GM18520 (cell line): ENCODE measurements around the gene KRT9.
"Not testable (repeated sequence)": the region's sequence is repeated elsewhere in the genome, so short reads cannot be mapped to it uniquely, and the experiment has no call there.

ENCODE experiments used
- ATAC-seq: cut with Tn5 transposase; IDR thresholded peaks from one replicate; pipeline ENCODE4 v1.9.1; 2021; ENCODE audit not compliant: unreplicated experiment

Gene KRT9

DNA sequence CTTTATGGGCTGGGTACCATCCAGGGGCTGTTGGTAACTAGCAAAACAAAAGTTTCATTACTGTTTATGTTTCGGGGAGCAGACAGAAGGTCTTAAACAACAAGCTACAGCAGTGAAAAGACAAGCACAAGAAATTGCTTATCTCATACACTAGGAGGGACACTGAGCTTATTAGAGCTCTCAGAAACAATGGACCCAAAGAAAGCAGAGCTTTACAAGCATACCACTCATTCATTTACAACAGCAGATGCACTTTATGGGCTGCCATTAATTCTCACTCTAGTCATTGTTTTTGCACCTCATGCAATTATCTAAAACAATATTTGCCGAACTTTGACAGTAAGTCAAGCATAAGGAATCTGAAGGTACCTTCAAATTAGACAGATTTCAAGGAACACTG lies 30.7 kb upstream of the KRT9 start:
- no peak for ATAC-seq

GRCh38 chr17:41600318-41600717 lies 28.5 kb upstream of the KRT9 start:
- ATAC-seq, result no peak

DNA sequence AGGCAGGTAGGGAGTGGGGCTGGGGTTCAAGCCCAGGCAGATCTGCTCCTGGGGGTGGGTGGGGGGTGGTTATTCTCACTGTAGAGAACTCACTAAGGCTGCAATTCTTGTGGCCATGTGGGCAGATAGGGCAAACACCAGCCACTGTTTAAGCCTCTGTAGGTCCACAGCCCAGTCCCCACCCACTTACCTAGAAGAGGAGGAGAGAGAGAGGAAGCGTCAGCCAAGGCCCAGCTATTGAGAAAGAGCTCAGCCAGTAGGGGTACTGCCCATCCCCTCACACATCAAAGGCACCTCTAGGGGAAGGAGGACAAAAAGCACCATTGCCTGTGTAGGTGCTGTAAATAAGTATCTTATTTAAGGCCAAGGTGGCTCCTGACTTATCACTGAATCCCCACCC lies 27.8 kb upstream of the KRT9 start:
- no peak for ATAC-seq

DNA sequence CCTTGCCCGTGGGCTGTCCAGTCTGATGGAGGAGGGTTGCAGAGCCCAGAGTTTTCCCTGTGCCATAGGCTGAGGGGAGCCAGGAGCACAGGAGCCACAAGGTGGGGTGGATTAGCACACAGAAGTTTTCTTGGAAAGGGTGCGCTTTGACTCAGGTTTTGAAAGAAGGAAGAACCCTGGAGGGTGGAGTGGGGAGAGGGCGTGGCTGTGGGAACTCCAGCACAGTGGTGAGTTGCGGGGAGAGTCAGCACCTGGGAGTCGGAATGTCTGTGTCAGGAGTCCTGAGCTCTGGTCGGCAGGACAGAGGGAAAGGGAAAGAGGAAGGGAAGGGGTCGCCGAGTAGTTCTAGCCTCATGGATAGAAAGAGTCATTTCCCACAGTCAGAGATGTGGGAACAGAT lies 23.7 kb upstream of the KRT9 start:
- ATAC-seq, result no peak

DNA sequence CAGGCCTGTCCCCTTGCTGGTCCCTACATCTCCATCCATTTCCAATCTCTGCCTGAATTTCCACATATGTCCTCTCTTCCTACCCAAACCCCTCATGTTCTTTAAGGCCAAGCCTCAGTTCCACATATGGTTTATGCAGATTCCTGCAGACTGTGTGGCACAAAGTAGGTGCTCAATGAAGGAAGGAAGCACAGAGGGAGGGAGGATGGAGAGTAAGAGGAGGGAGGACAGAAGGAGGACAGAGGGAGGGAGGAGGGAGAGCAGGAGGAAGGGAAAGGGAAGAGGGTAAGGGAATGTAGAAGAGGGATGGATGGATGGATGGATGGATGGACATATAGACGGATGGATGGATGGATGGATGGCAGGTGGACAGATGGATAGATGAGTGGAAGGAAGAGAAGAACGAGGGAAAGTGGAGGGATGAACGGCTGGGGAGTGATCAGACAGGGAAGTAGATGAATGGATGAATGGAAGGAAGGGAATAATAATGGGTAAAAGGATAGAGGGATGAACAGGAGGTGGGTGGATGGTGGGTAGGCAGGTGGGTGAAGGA lies 22.6 kb upstream of the KRT9 start:
- no peak for ATAC-seq

DNA sequence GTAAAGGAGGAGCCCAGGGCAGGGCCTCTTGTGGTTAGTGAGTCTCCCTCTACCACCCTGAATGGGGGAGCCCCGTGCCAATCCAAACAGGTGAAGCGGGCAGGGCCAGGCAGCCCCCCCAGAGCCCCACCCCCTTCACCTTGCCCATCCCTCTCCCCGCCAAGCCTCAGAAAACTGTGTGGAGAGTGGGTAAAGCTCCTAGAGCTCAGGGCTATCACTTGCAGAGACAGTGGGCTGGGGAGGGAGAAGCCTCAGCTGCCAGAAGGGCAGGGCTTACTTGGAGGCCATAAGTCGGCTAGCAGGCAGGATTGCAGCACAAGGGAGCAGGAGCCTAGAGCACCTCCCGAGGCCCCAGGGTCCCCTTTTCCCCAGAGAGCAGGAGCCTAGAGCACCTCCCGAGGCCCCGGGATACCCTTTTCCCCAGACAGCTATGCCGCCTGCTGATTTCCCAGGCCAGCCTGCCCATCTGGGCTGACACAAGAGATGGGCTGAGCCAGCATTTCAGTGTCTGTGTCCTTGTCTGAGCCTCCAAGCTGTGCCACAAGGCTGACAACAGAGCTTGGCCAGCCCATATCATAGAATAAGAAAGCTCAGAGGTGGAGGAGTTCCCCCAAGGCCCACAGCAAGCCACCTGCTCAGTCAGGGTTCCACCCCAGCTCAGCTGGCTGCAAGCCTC lies 21.6 kb upstream of the KRT9 start:
- no peak for ATAC-seq

- ATAC-seq, result no peak
Observed at GRCh38 chr17:41592601-41593305, 20.9 kb upstream of the KRT9 start.

- ATAC-seq, result no peak
Observed at GRCh38 chr17:41589301-41589700, 17.4 kb upstream of the KRT9 start.

DNA sequence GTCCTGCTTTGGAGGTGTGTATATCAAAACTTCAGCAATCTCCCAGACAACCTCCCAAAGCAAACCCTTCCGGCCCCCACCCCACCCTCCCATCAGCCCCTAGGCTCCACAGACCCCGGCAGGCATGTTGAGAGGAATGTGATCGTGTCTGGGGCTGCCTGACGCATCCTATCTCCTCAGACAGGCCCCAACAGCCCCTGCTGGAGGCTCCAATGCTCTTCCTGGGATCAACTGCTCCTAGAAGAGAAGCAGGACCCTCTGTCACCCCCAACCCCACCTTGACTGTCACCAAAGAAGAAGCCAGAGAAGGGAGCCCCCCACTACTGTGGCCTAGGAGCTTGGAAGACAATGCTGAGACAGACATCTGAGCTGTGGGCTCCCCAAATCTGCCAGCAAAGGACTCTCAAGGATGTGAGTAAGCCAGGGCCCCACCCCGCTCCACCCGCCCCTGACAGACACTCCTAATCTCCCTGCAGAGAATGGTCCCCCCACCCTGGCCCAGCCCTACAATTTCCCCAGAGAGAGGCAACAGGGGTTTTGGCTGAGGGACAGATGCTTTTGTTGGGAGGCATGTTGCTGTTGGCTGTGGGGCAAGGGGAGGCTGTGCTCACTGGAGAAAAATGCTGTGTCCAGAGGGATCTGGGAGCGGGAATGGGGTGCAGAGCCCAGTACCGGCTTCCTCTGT lies 16.4 kb upstream of the KRT9 start:
- ATAC-seq, result no peak

DNA sequence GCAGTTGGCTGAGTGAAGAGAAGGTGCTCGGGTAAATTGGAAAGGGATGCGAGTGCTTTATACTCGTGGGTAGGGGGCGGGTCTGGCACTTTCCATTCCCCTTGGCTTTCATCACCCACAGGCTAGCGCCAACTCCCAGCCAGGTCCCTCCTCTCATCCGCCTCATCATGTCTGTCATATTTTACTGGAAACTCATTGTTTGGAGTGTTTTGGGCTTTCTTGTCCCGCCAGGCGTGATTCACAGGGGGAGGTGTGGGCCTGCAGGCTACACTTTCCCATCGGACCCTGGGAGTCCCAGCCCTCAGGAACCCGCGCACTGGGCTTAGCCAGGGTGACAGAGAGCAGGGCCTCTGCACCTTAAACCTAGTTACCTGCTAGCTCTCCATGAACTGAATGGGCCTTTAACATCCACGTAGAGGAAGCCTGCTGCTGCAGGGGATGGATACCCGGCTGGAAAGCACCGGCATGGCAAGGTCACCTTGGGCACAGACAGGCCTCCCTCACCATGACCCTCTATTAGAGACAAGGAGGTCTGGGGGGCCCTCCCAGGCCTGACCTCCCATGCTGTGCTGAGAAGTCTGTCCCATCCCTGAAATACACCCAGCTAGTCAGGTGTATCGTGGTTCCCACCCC lies 15.1 kb upstream of the KRT9 start, which contains the start of gene KRT14:
Gene KRT14, minus strand, starts transcription at position 33 of the 633 bp plus-strand sequence. CDS start 61 bp downstream, outside the sequence.
- no peak for ATAC-seq

DNA sequence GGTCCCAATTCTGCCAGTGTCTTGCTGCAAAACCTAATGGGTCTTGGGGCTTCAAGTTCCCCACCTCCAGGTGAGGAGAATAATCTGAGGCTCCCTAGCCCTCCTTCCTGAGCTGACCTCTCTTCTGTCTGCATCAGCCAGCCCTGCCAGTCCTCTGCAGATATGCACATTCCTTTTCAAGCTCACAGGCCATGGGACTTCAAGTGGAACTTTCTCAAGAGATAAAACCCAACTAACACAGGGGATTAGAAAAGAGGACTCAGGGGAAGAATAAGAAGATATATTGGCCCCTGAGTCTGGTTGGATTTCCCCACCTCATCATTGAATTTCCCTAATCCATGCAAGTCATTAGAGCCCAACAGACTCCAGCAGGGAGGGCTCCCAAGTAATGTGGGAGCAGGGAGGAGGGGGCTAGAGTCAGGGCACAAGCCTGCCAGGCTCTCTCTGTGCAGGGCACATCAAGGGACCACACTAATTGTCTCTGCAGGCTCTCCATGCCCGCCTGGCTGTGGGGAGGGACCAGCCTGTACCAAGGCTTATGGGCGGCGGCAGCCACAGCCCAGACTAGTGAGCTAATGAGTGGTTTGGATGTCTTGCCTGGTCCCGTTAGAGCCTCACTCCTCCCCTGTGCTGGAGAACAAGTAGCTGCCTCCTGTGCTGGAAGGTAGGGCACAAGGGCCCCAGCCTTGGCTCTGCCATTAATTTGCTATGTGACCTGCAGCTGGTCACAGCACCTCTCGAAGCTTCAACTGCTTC lies 13.6 kb upstream of the KRT9 start:
- ATAC-seq, result no peak

DNA sequence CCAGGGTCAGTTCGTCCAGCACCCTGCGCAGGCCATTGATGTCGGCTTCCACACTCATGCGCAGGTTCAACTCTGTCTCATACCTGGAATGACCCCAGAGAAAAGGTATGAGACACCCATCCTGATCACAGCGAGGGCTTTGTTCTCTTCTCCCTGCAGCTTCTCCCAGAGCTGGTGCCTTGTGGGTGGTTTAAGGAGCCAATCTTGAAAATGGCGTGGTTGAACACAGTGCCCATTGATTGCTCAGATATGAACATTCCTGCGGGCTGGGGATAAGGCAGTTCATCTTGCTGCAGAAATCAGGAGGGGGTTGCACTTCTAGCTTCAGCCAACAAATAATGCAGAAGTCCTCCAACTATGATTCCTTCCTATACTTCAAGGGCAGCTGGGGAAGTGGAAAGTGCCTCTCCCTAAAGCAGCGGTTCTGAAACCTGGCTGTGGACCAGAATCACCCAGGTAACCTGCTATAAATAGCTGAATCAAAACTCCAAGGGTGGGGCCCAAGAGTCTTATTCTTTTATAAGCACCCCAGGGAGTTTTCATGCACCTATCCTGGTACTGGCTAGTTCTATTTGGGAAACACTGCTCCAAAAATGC lies 12.6 kb upstream of the KRT9 start:
- ATAC-seq, result not testable (repeated sequence)

- ATAC-seq, result no peak
Observed at GRCh38 chr17:41583137-41584127, 11.6 kb upstream of the KRT9 start.

GRCh38 chr17:41582061-41582968 lies 10.5 kb upstream of the KRT9 start:
- not testable (repeated sequence) for ATAC-seq

DNA sequence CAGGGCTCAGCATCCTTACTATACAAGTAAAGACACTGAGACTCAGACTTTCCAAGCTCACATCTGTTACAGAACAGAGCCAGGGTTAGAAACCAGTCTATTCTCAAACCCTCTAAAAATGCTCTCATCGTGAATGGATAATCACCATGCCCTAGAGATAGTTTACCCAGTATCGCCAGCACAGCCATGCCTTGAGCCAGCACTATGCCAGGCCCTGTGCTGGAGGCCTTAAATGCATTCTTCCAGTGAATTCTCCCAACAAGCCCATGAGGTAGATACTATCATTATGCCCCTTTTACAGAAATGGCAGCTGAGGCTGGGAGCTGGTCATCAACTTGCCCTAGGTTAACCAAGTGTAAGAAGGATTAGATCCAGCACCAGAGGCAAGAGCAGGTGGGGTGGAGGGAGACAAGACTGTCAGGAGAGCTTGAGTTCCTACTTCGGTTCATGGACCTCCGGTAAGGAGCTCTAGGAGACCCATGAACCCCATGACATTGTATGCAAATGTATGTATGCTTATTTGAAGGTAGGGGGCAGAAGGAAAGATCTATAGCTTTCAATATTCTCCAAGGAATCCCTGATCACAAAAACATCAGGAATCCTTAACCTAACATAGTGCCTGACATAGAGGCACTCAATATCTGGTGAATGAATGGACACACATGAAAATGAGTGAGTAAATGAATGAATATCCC lies 9.7 kb upstream of the KRT9 start:
- no peak for ATAC-seq

GRCh38 chr17:41580687-41581365 lies 9.0 kb upstream of the KRT9 start:
- no peak for ATAC-seq

DNA sequence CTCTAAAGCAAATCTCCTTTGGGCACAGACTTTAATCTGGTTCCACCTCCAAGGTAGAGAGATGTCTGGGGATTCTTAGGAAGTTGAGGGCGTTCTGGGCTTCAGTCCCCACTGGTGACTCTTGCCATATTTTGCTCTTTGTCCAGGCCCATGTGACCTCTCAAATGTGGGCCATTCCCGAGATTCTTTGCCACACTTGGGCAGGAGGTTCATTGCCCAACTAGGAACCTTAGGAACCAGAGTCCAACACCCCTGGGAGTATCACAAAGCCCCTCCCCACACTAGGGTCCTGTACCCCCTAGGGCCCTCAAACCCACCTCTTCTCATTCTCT lies 8.4 kb upstream of the KRT9 start:
- ATAC-seq, result no peak
